Adrenal gland (tissue), 12 donors: ENCODE measurements around the gene RPL22. TPM values are rescaled to one million over a fixed set of nuclear protein-coding genes. Genes with fewer than 3 reads are reported as not detected.

Source experiments
- DNase-seq, 7 donors: peaks; one replicate each; pipeline ENCODE4 v3.0.0-alpha.2; 2019 to 2020
- H3K27ac ChIP-seq, 5 donors: fragments of 200-600 bp; sonication (generic) in 4 of 5; 1 replicate in 3 of 5; 2 replicates in 2 of 5; pipeline versions ENCODE4 v1.5.1 to v1.8.0; 2016 to 2020; ENCODE audit warnings: mild to moderate bottlenecking in 1 of 5
- H3K27me3 ChIP-seq: fragments of 200-600 bp; 2 replicates; pipeline ENCODE4 v1.8.0; 2021
- H3K36me3 ChIP-seq, 2 donors: fragments of 200-600 bp; replicated peaks in 1 of 2; 1 replicate in 1 of 2; 2 replicates in 1 of 2; pipeline versions ENCODE4 v1.5.1 to v1.8.0; 2018 to 2022
- H3K4me1 ChIP-seq, 2 donors: fragments of 200-600 bp; replicated peaks in 1 of 2; 1 replicate in 1 of 2; 2 replicates in 1 of 2; pipeline versions ENCODE4 v1.5.1 to v1.8.0; 2018 to 2021
- H3K4me3 ChIP-seq, 4 donors: fragments of 200-600 bp; sonication (generic) in 3 of 4; one replicate each; pipeline ENCODE4 v1.5.1; 2016 to 2018
- H3K9me3 ChIP-seq, 3 donors: fragments of 200-600 bp; sonication (generic) in 1 of 3; replicated peaks in 1 of 3; 1 replicate in 2 of 3; 2 replicates in 1 of 3; pipeline versions ENCODE4 v1.5.1 to v1.8.0; 2016 to 2021
- POLR2A ChIP-seq, 2 donors: fragments of 450-650 bp; IDR thresholded peaks; one replicate each; pipeline ENCODE4 v1.6.1; 2017; ENCODE audit warnings: antibody characterized with exemption in 2 of 2, mild to moderate bottlenecking in 2 of 2, moderate library complexity in 1 of 2
- WGBS, 4 donors: extraction: QIAGEN DNeasy Blood & Tissue Kit in 2 of 4; methylation state at CpG; one replicate each; pipeline versions ENCODE4 v1.1.5 to v1.1.7; 2013 to 2017; 5-methylcytosine and 5-hydroxymethylcytosine counted together
- intact Hi-C, 2 donors: fragments of 100-400 bp; cut with DNase I; formaldehyde crosslinking; loops; one replicate each; pipeline versions ENCODE4 v1.14.1 to v1.15.0; 2022 to 2023
- polyA plus RNA-seq, 3 donors: library from polyadenylated mRNA; stranded (reverse); fragments of 200-250 nt in 2 of 3; fragments of 350-450 nt in 1 of 3; fragmentation: Illumina TruSeq in 1 of 3; extraction: RNeasy Lipid Tissue Mini Kit (QIAGEN cat#74804) in 1 of 3; gene quantifications; one replicate each; pipeline ENCODE4 v1.2.3, GENCODE V29; 2013 to 2014
- total RNA-seq, 9 donors: library from RNA; depleted of rRNA in 4 of 9; stranded (reverse); fragments of >200 nt in 4 of 9; fragments of 120-200 nt in 1 of 9; fragmentation: NEBNext Ultra II Directional in 1 of 9; extraction: Animal tissue kit (Norgen Biotek cat#: 25700) in 1 of 9; gene quantifications; one replicate each; pipeline versions ENCODE4 v1.1.0 to v1.2.4, GENCODE V29; 2013 to 2023
- TF ChIP-seq, protein P1 (sequence below), 6 experiments: fragments of 450-650 bp in 4 of 6; fragments of 200-600 bp in 2 of 6; sonication (generic) in 1 of 6; IDR thresholded peaks; 1 replicate in 5 of 6; 2 replicates in 1 of 6; pipeline versions ENCODE4 v1.5.1 to v1.8.0; 2016 to 2021; ENCODE audit warnings: antibody characterized with exemption in 6 of 6, mild to moderate bottlenecking in 2 of 6, moderate library complexity in 1 of 6
- donor health status: healthy with polysubstance abuse.
- donor health status: Bipolar disorder and iron deficiency.
- donor health status: DM: yes; HTN: yes; CAD: no.
- donor health status: DM: no; HTN: no; CAD: no.
- donor health status: DM: no; HTN: no; CAD: no.
- donor health status: DM: yes; HTN: yes; CAD: no.

The RPL22 gene
- total and polyA plus RNA-seq, 12 donors: 78.5 to 898 (median 305) TPM

DNA sequence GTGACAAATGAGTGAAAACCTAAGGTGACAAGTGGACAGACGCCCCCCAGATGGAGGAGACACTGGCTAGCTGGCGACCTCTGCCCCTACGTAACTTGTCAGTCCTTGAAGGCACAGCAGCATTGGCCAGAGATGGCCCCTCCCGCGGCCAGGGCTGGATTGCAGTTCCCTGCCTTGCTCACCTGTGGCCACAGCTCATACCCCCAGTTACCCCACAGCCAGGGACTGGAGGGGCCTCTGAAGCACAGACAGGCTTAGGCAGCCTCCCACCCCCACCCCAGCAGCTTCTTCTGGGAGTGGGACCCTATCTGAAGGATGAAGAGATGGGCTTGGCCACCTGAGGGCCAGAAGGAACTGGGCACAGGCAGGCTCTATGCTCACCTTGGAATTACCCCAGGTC is 48.3 kb upstream of the RPL22 start:
- WGBS, 4 donors: 63 to 90% (median 73%) methylated on average over 2 to 5 of the region's 5 CpGs
- no peaks in the 10 kb centered on the region for H3K9me3 ChIP-seq
- intact Hi-C loops: loop anchor here (2.0 to 5.0 kb wide), 5 partner anchors 35 to 165 kb away; no protein-coding TSS in a partner anchor
- DNase-seq: no peak
- H3K27ac ChIP-seq: no peak overlapping the region
- no peak for TF ChIP-seq POLR2A (IDR thresholded peaks at IDR 0.05)
- TF ChIP-seq, protein P1, sequence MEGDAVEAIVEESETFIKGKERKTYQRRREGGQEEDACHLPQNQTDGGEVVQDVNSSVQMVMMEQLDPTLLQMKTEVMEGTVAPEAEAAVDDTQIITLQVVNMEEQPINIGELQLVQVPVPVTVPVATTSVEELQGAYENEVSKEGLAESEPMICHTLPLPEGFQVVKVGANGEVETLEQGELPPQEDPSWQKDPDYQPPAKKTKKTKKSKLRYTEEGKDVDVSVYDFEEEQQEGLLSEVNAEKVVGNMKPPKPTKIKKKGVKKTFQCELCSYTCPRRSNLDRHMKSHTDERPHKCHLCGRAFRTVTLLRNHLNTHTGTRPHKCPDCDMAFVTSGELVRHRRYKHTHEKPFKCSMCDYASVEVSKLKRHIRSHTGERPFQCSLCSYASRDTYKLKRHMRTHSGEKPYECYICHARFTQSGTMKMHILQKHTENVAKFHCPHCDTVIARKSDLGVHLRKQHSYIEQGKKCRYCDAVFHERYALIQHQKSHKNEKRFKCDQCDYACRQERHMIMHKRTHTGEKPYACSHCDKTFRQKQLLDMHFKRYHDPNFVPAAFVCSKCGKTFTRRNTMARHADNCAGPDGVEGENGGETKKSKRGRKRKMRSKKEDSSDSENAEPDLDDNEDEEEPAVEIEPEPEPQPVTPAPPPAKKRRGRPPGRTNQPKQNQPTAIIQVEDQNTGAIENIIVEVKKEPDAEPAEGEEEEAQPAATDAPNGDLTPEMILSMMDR (IDR thresholded peaks at IDR 0.05): no peak
- no peak overlapping the region for H3K4me3 ChIP-seq
- H3K36me3 ChIP-seq: no peaks in the 10 kb centered on the region
- peaks cover 34% of the 10 kb centered on the region for H3K27me3 ChIP-seq
- H3K4me1 ChIP-seq: peaks cover 0 to 20% of the 10 kb centered on the region in 2 donors

DNA sequence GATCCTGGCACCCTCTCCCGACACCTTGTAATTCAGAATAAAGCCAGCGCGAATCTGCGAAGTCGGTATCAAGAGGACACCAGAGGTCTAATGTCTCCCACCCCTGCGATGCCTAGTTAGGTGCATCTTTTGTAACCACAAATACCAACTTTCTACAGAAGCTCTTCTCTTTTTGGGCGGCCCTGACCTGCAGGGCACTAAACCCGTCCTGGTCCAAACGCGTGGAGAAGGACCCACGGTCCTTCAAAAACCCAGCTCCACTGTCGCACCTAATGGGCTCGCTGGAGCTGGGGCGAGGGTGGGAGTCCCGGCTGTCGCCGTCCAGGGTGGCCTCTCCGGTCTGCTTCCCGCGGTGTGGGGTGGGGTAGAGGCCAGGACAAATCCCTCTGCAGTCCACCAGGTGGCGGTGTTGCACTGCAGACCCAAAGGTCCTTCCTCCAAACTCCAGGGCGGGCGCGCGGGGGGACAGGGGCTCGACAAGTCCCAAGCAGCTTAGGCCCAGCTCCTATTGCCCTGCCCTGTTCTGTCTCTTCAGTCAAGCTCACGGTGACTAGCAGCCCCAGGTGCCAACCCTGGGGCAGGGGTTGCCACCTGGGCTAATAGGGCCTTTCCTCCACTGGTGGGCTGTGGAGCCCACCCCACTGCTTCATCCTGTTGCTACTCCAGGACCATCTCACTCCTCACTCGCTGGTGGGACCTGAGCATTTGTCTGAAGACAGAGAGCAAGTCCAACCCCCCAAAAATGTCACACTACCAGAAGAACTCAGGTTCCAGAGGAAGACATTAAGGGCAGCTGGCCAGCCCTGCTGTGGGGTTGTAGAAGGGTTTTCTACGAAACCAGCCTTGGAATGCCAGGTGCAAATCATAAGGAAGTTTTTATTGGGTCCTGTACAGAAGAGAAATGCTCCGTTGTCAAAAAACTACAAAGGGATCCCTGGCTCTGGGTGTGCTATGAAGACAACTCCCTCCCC is 47.4 kb upstream of the RPL22 start:
- no peak for TF ChIP-seq POLR2A (IDR thresholded peaks at IDR 0.05)
- TF ChIP-seq, protein P1 (IDR thresholded peaks at IDR 0.05): peak; percentile 94 to 98 (median 97)
- intact Hi-C loops: loop anchor here (2.0 to 5.0 kb wide), 5 partner anchors 36 to 166 kb away; no protein-coding TSS in a partner anchor
- H3K27ac ChIP-seq: no peak overlapping the region
- no peak overlapping the region for H3K4me3 ChIP-seq
- 3 to 23% (median 9%) methylated on average over 4 to 30 of the region's 30 CpGs for WGBS, 4 donors
- peaks cover 43% of the 10 kb centered on the region for H3K27me3 ChIP-seq
- H3K4me1 ChIP-seq: peaks cover 4 to 28% of the 10 kb centered on the region in 2 donors
- H3K9me3 ChIP-seq: no peaks in the 10 kb centered on the region
- peak; percentile 75 to 89 (median 81) for DNase-seq
- no peaks in the 10 kb centered on the region for H3K36me3 ChIP-seq

DNA sequence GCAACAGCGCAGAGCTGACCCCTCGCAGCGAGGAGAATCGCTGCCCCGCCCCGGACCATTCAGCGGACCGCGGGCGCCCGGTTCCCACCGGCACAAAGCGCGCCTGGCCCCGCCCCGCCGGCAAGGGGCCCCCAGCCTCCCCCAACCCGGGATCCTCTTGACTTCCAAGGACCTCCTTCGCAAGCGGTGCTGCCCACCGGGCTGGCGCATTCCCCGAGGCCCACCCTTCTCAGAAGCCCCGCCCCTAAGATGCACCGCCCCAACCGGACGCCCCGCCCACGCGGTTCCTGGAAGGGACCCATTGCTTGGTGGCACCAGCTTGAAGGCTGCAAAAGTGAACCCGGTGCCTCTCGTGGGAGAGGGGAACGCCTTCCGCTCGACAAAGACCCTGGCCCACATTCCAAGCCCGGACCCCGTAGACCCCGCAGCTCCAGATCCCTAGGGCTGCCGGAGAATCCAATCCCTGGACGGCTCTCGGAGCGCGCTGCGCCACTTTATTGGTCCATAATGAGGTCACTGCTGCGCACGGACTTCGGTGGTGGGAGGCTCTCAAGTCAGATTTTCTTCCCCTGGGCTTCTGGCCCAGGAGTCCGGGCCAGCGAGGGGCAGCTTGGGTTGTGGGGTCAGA is 46.6 kb upstream of the RPL22 start:
- no peak for DNase-seq
- peaks cover 5 to 30% of the 10 kb centered on the region in 2 donors for H3K4me1 ChIP-seq
- no peak overlapping the region for H3K4me3 ChIP-seq
- no peaks in the 10 kb centered on the region for H3K9me3 ChIP-seq
- no peak overlapping the region for H3K27ac ChIP-seq
- 2 to 8% (median 4%) methylated on average over 10 to 49 of the region's 49 CpGs for WGBS, 4 donors
- H3K27me3 ChIP-seq: peaks cover 51% of the 10 kb centered on the region
- TF ChIP-seq POLR2A (IDR thresholded peaks at IDR 0.05): no peak
- TF ChIP-seq, protein P1 (IDR thresholded peaks at IDR 0.05): no peak
- no peaks in the 10 kb centered on the region for H3K36me3 ChIP-seq
- intact Hi-C loops: loop anchor here (2.0 to 5.0 kb wide), 5 partner anchors 36 to 166 kb away; no protein-coding TSS in a partner anchor
